Measurements from ENCODE around the gene BRICD5.
"Not testable (repeated sequence)": the region's sequence is repeated elsewhere in the genome, so short reads cannot be mapped to it uniquely, and the experiment has no call there.

Gene BRICD5

DNA sequence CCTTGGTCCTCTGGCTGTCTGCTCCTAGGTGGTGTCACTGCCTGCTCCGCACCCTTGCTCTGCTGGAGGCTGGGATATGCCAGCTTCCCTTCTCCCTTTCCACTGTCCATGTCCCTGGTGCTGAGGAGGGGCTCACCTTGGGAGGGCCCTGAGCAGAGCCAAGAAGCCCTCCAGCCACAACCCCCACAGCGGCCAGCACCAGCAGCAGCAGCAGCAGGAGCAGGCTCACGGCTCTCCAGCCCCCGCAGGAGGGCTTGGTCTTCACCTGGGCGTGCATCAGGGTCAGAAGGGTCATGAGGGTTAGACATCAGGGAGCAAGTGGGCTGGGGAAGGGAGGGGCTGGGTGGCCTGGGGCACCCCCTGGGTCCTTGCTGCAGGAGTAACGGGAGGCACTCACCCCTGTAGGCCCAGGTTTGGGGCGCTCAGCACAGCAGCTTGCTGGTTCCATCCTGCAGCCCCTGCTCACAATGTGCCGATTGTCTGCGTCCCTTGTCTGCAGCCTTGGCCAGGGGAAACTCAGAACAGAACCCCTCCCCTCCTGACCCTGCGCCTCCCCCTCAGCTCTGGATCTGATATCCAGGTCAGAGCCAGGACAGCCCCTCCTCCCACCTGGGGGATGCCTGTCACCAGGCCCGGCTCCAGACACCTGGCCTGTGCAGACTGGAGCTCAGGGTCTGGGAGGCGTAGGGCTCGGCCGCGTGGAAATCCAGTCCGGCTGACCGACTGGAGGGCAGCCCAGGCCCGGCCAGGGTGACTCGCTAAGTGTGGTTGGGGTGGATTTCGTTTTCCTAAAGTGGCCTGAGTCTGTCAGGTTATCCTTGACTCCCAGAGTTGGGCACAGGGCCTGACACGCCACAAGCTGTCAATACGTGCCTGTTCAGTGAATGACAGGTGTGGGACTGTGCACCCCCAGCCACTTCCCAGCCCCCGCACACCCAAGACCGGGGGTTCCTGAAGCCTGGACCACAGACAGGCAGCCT lies at the start of gene BRICD5:
TSS of gene BRICD5 (minus strand) at position 478 of the 980 bp plus-strand sequence. CDS start at position 448, 30 bp downstream.
- no peak within 1 kb of the TSS for H3K4me3 ChIP-seq (ENCODE audit: low read length)
- no peak for TF ChIP-seq ZNF274 (IDR thresholded peaks at IDR 0.05; ENCODE audit: low read depth, low read length)

DNA sequence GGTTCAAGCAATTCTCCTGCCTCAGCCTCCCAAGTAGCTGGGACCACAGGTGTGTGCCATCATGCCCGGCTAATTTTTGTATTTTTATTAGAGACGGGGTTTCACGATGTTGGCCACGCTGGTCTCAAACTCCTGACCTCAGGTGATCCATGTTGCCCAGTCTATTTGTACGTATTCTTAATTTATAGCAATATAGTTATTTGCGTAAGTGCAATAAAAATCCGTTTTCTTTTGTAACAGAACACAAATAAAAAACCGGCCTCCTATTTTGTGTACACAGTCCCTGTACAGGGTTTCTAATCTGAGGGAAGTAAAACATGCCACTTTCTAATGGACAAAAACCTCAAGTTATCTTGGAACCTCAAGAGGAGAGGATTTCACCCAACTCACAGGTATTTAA lies 49.6 kb upstream of the BRICD5 start:
- no peak overlapping the region for H3K4me3 ChIP-seq (ENCODE audit: low read length)
- TF ChIP-seq ZNF274 (IDR thresholded peaks at IDR 0.05; ENCODE audit: low read depth, low read length): no peak

DNA sequence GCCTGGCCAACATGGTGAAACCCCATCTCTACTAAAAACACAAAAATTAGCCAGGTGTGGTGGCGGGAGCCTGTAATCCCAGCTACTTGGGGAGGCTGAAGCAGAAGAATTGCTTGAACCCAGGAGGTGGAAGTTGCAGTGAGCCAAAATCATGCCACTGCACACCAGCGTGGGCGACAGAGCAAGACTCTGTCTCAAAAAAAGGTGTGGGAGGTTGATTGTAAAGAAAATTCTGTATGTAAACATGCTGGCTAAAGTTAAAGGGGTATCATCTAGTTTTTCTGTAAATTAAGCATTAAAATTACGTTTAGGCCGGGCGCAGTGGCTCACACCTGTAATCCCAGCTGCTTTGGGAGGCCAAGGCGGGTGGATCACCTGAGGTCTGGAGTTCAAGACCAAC lies 47.9 kb upstream of the BRICD5 start:
- not testable (repeated sequence) for H3K4me3 ChIP-seq (ENCODE audit: low read length)

DNA sequence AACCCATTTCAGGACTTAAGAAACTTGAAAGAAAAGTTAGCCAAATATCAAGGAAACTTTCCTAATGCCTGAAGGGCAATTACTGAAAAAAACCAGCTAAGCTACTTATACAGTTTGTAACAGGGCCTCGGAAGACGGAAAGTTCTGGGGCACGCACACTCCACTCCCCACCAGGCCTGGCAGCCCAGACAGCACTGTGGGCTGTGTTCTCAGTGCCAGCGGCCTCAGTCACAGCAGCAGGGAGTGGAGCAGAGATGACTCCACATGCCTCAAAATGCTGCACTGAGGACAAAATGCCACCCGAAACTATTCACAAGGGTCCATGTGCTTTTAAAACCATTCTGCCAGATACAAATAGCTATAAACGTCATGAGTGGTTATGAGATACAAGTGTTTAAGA lies 47.1 kb upstream of the BRICD5 start:
- H3K4me3 ChIP-seq (ENCODE audit: low read length): no peak overlapping the region
- TF ChIP-seq ZNF274 (IDR thresholded peaks at IDR 0.05; ENCODE audit: low read depth, low read length): no peak

DNA sequence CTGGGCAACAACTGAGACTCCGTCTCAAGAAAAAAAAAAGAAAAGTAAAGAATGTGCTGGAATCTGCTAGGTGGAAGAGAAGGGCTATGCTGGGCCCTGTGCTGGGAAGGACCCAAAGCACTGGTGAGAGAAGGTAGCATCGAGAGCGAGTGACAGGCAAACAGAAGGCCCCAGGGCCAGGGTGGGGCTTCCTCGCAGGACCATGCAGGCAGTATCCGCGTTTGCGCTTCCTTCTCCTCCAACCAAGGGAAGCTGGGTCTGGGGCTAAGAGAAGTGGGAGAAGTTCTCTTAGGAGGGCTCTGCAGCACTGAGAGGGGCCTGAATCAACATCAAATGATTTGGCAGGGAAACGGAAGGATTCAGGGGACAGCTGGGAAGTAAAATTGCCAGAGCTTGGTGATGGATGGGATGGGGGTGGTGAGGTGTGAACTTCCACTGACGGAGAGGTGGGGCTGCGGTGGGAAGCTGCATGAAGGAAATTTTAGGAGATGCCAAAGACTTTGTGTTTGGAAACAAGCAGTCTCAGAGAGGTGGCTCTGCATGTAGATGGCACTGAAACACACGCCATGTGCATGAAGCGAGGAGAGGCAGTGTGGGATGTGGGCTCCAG lies 46.0 kb upstream of the BRICD5 start:
- no peak for TF ChIP-seq ZNF274 (IDR thresholded peaks at IDR 0.05; ENCODE audit: low read depth, low read length)
- no peak overlapping the region for H3K4me3 ChIP-seq (ENCODE audit: low read length)

DNA sequence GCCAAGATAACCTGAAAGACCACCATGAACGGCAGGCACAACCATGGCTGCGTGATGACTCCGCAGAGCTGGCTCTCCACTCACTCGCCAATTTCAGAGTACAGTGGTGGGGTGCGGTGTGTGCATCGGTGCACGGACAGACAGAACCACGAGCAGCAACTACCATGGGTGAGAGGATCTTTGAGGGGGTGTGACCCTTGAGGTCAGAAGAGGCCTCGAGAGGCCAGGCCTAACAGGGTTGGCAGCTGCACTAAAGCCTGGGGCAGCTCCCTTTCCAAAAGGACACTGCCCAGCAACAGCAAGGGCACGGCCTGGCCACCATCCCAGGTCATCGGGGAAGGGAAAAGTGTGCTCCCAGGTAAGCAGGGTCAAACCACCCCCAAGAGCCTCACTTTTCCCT lies 42.6 kb upstream of the BRICD5 start:
- no peak overlapping the region for H3K4me3 ChIP-seq (ENCODE audit: low read length)
- no peak for TF ChIP-seq ZNF274 (IDR thresholded peaks at IDR 0.05; ENCODE audit: low read depth, low read length)

DNA sequence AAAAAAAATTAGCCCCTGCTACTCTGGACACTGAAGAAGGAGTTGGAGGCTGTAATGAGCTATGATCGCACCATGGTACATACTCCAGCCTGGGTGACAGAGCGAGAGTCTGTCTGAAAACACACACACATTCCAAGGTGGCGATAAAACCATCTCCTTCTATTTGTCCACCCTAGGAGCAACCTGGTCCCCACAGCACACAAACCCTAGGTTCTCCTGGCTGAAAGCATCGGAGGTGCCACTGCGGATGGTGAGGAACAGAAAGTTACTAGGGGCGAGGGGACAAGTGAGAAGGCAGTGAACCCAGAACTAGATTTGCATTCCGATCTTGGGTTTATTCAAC lies 42.1 kb upstream of the BRICD5 start:
- TF ChIP-seq ZNF274 (IDR thresholded peaks at IDR 0.05; ENCODE audit: low read depth, low read length): no peak
- H3K4me3 ChIP-seq (ENCODE audit: low read length): no peak overlapping the region

DNA sequence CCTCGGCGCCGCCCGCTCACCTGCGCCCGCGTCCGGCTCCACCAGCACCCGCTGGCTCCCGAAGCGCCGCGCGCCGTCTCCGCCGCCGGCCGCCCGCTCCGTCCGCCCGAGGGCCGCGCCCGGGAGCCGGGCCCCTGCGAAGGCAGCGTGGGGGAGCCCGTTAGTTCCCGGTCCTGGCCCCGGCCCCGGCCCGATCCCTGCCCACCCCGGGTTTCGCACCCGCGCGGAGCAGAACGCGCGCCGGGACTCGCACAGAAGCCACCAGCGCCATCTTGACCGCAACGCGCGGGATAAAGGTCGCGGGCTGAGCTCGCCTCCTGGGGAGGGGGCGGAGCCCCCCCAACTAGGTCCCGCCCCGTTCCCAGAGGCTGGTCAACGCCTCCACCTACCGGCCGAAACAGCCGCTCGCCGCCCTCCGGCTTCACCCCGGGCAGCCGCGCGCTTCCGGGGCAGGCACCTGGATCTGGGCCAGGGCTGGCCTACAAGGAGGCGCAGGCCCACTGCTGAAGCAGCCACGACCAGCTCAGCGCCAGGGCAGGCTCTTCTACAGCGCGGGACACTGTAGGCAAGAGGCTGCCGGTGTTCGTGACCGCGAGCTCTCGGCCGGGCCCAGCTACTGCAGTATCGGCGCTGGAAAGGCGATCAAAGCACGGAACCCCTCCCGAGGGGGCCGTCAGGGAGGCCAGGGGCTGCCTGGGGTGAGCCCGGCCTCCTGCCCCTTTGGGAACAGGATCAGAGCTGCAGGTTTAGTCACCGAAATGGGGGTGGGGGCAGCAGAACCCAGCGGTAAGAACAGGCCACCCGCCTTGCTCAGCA lies 40.8 kb upstream of the BRICD5 start, which contains the start of gene ECI1:
TSS of gene ECI1 (minus strand) at position 292 of the 816 bp plus-strand sequence. CDS start at position 271, 21 bp downstream.
- H3K4me3 ChIP-seq (ENCODE audit: low read length): peak within 1 kb of the TSS; percentile 85
- no peak for TF ChIP-seq ZNF274 (IDR thresholded peaks at IDR 0.05; ENCODE audit: low read depth, low read length)

DNA sequence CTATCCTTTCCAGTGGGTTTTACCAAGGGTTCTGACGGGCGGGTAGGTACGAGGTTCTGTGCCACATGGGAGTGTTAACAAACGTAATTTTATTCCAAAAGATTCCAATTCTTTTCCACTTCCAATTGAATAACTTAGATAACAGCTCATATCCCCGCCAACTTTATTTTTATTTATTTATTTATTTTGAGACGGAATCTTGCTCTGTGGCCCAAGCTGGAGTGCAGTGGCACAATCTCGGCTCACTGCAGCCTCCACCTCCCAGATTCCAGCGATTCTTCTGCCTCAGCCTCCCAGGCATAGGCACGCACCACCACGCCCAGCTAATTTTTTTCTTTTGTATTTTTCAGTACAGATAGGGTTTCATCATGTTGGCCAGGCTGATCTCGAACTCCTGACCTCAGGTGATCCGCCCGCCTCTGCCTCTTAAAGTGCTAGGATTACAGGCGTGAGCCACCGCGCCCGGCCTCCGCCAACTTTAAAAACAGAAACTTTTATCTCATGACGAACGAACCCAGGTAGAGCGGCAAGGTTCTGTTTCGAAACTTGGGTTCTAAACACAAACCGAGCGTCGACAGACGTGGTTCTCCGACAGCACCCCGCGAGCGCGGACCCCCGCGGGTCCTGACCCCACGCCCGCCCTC lies 40.1 kb upstream of the BRICD5 start:
- peak overlapping the region; percentile 85 for H3K4me3 ChIP-seq (ENCODE audit: low read length)
- no peak for TF ChIP-seq ZNF274 (IDR thresholded peaks at IDR 0.05; ENCODE audit: low read depth, low read length)

DNA sequence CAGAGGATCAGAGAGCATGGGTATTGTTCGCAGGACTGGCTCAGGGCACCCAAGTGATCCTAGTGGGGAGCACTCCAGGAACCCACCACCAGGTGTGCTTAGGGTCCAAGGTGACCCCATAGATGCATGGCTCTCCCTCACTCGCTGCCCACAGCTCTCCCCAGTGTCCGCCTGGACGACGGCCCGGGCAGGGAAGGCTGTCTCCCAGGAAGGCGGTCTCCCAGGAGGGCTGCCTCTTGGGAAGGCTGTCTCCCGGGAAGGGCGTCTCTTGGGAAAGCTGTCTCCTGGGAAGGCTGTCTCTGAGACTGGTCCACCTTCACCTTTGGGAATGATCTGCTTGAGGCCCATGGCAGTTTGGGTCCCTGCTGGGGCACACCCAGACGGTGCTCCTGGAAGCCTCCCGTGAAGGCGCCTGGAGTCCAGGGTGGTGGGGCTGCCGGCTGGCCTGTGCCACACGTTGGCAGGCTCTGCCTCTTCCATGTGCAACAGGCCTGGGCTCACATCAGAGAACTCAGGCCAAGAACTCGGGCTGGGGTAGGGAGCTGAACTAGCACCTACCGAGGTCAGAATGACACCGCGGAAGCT lies 35.7 kb upstream of the BRICD5 start:
- no peak for TF ChIP-seq ZNF274 (IDR thresholded peaks at IDR 0.05; ENCODE audit: low read depth, low read length)
- H3K4me3 ChIP-seq (ENCODE audit: low read length): no peak overlapping the region

DNA sequence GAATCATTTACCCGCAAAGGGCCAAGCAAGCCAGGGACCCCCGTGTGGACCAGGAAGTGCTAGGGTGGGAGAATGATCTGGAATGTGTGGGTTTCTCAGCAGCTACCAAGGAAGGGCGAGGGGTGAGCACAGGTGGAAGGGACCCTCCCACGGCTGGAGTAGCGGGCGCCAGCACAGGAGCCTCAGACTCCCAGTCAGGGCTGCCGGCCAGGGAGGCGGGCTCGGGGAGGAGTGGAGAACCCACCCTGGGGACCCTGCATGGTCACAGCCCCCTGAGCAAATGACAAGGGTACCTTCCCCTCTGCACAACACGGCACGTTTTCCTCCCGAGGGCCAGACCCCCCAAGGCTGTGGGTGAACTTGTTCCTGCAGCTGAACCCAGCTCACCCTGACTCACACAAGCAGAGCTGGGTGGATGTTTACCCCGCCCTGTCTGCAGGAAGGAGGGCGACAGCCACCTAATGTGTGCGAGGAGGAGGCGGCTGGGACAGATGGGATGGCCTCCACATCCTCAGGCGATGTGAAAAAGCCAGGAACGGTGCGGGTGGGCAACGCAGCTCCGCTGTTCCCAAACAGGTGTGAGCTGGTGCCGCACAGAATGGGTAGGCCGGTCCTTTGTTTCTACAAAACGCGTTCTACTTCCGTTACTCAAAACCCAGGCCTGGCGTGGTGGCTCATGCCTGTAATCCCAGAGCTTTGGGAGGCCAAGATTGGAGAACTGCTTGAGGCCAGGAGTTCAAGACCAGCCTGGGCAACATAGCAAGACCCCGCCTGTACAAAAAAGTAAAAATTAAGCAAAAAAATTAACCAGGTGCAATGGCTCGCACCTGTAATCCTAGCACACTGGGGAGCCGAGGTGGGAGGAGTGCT lies 34.5 kb upstream of the BRICD5 start:
- no peak overlapping the region for H3K4me3 ChIP-seq (ENCODE audit: low read length)
- no peak for TF ChIP-seq ZNF274 (IDR thresholded peaks at IDR 0.05; ENCODE audit: low read depth, low read length)

DNA sequence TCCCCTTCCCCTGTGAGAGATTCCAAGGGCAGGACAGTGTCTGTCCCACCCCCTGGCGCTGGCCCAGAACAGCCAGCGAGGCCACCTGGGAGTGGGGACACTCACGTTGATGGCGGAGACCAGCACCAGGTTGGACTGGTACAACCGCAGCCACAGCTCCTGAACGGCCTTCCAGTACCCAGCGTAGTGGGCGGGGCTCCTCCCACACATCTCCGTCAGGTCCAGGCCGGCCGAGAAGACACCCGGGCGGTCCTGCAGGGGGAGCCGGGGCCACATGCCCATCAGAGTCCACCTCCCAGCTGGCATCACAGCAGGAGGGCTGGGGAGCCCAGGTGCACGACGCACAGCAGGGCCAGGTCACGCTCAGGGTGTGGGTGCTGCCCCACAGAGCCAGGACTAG lies 33.6 kb upstream of the BRICD5 start:
- no peak overlapping the region for H3K4me3 ChIP-seq (ENCODE audit: low read length)
- no peak for TF ChIP-seq ZNF274 (IDR thresholded peaks at IDR 0.05; ENCODE audit: low read depth, low read length)

DNA sequence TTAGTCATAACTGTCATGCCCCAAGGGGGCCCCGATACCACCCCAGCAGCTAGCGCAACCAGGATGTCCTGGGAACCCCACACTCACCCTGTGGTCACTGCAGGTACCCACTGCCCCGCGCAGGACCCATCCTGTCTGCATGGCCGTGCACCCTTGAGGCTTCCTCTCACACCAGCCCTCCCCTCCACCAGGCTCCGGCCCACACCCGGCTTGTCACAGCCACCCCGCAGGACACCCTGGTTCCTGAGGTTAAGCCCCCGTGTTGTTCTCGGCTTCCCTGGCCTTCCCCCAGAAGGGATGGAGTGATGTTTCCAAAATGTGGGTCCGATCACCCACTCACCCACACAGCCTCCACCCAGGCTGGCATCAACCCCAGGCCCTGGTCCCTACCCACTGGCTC lies 33.1 kb upstream of the BRICD5 start:
- TF ChIP-seq ZNF274 (IDR thresholded peaks at IDR 0.05; ENCODE audit: low read depth, low read length): no peak
- no peak overlapping the region for H3K4me3 ChIP-seq (ENCODE audit: low read length)

Measured in GM08714 (cell line).